CD4-positive, alpha-beta T cell treated with Interleukin-15 for 1 hour (primary cell): ENCODE data around the gene SLC9A9.

Experiments used
- DNase-seq: peaks from one replicate; pipeline ENCODE4 v3.0.0-alpha.2; 2020

SLC9A9 gene

DNA sequence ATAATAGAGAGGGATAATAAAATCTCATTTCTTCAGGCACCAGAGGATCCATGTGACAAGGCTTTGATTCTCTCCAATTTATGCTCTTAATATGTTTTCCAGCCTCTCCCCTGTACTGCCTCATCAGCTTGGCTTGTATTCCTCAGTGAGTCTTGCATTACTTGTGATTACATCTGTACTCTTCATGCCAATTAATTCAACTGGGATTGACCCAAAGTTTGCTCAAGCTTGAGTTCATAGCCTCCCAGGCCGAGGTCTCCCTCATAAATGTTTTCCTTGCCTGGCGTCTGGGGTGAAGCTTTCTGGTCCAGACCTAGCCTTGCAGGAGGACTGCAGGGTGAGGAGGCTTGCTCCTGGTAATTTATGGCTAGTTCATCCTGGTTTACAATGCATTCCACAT lies 581.8 kb downstream of the SLC9A9 start:
- DNase-seq: no peak

DNA sequence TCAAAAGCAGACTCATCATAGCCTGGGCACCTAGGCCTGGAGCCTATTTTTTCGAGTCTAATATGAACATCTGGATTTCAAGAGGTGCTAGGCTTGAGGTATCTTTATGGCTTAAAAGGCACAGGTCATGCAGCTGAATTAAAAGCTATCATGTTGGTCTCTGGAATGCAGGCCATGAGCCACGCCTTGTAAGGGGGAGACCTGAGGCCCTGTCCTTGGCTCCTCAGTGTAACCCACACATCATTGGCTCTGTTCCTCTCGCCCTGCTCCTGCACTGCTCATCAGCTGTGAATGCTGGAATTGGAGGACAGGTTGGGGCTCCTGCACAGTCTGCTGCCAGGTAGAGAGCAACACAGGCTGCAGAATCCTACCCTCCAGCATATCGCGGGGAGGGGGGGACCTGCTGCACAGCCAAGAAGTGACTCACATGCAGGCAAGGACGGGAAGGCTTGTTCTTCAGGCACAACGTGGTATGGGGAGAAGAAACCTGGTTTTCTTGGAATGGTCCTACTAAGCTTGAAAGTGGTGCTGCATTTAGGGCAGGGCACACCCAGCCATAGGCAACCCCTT lies 582.7 kb downstream of the SLC9A9 start:
- DNase-seq: no peak

- DNase-seq: no peak
Observed at GRCh38 chr3:143263852-143264513, 584.3 kb downstream of the SLC9A9 start.

GRCh38 chr3:143261848-143262247 lies 586.4 kb downstream of the SLC9A9 start:
- DNase-seq: no peak

DNA sequence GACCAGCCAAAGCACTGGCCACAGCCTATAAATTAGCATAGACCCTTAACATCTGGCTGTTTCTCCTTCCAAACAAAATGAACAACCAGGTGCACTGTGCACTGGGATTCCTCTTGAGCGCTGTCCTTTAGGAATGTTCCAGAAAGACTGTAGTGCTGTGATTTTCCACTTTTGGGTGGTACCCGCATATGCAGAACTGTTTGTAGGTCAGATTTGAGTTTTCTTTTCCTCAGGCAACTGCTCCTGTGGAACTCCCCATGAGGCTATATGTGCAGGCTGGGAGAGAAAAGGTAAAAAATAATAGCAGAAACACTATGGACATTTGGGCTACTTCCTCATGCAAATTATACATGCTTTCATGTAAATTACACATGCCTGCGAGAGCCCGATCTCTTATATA lies 589.6 kb downstream of the SLC9A9 start:
- no peak for DNase-seq

DNA sequence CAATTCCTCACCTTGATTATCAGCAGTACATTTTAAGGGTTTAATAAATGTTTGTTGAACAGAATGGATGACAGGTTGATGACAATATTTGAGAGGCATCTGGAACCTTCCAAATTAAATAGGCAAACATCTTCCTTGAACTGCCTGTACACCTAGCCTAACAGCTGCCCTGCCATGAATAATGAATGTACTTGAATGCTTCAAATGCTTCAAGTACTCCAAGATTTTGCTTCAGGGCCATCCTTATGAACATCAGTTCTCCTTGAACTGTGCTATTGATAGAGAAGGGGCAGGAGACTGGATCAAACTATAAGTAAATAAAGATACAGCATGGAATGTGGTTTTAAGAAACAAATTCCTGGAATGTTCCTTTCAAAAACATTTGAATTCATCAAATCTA lies 591.9 kb downstream of the SLC9A9 start:
- no peak for DNase-seq

GRCh38 chr3:143255739-143256138 lies 592.5 kb downstream of the SLC9A9 start:
- no peak for DNase-seq

GRCh38 chr3:143252931-143253330 lies 595.3 kb downstream of the SLC9A9 start:
- no peak for DNase-seq

DNA sequence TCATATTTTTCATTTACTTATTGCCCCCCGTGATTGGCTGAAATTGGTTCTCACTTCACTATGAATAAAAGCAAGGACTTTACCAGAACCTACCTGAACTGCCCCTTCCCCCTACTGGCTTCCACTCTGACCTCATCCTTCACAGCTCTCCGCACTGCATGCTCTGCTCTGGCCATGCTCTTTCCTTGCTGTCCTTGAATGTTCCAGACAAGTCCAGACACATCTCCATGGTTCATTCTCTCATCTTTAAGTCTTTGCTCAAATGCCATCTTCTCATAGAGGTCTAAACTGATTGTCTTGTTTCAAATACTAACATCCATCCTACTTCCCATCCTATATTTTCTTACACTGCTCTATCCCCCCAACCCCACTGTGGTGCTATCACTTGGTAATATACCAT lies 599.3 kb downstream of the SLC9A9 start:
- no peak for DNase-seq

DNA sequence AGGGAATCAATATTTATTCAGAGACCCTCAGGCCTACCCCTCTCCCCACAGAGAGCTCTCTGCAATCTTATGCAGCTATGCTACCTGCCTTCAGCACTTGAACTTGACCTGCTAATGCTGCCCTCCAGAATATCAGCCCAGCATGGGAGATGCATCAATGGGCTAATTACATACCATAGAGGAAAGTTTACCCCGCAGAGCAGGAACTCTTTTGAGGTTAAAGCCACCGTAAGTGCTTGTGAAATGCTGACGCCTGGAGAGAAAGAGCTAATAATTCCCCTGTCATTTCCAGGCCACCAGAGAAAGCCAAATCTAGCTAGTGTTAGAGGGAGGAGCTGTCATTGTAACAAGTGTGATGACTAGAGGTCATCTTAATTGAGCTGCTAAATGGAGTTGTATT lies 601.2 kb downstream of the SLC9A9 start:
- no peak for DNase-seq

DNA sequence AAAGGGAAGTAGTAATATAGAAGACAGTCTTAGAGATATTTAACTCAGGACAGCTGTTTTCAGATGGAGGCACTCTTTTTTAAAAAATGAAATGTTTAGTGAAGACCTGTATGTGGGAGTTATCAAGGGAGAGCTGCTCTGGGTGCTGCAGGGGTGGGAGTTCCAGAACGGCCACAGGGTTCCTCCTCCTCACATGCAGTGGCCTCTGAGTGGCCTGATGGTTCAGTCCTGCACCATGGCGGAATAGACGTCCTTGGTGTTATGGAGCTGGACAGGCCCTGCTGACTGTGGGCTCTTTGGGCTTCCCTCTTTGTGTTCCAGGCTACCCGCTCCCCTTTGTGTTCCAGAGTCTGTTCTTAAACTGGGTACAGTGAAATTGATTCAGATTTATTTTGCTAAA lies 602.6 kb downstream of the SLC9A9 start:
- no peak for DNase-seq

DNA sequence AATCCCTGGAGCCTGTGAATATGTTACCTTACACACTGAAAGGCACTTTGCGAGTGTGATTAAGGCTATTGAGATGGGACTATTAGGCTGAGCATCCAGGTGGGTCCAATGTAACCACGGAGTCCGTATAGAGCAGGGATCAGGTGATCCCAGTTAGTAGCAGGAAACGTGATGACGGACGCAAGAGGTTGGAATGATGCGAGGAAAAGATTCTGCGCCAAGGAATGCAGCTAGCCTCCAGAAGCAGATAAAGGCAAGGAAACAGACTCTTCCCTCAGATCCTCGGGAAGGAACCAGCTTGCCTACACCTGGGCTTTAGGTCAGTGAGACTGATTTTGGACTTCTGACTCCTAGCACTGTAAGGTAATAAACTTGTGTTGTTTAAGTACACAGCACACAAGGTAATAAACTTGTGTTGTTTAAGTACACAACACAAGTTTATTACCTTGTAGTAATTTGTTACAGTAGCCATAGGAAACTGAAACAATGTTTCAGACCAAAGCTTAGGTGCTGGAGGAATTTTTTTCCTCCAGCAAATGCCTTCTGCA lies 603.7 kb downstream of the SLC9A9 start:
- DNase-seq: no peak

DNA sequence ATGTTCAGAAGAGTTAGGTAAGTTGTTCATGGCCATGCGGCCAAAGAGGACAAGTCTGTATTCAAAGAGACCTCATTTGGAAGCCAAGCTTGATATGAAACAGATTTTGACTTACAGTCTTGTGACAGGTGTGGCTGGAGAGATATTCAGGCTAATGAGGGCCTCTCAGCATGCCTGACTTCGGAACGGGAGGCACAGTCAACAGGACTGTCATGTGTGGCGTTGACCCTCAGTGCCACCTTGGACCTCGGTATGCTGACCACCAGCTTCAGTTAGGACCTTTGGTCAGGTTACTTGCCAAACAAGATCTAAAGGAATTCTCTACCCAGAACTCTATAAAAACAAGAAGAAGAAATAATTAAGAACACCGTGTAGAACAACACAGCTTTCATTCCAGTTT lies 604.6 kb downstream of the SLC9A9 start:
- no peak for DNase-seq

DNA sequence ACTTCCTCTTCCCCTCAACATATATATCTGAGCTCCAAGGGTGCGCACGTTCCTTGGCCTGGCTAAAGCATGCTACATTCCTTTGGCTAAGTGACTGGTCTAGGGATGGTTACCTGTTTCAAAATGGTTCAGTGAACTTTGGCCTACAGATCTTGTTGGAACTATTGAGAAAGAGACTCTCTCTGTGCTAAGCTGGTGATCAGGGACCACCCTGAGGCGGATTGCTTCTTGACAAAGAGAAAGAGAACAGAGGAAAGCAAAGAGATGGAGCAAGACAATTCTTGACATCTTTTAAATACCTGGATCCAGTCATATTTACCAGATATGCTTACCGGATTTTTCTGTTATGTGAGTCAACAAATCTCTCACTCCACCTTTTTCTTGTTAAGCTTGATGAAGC lies 605.6 kb downstream of the SLC9A9 start:
- DNase-seq: no peak

- no peak for DNase-seq
Observed at GRCh38 chr3:143242101-143242500, 606.2 kb downstream of the SLC9A9 start.

GRCh38 chr3:143241481-143241951 lies 606.8 kb downstream of the SLC9A9 start:
- DNase-seq: no peak

DNA sequence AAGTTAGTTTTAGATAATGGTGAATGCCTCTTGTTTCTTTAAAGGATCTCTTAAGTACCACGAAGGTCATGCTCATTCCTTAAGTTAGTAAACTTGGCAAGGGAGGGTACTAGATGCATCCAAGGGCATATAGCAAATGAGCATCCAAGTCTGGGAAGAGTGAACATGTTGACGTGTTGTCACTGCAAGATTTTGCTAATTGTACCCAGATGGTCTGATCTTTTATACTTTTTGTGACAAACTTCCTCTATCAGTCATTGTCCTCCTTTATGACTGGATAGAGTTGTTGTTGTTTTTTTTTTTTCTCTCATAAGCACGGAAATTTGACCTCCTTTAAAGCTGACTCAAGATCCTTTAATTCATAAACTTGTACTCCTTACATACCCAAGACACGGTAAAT lies 607.4 kb downstream of the SLC9A9 start:
- no peak for DNase-seq

DNA sequence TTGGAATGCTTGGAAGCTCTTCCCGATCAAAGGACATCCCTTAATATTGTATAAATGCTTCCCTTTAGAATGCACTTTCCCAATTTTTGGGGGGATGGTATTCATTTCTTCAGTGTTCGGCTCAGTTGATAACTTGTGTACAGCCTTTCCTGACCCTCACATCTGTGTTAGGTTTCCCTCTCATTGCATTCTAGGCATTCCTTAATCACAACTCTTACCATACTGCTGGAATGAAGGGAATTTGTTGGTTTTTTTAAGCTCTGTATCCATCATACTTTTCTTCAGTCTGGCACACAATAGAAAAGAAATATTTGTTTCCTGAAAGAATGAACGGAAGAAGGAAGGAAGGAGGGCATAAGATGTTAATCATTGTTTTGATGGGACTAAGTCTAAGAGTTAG lies 609.2 kb downstream of the SLC9A9 start:
- DNase-seq: no peak

DNA sequence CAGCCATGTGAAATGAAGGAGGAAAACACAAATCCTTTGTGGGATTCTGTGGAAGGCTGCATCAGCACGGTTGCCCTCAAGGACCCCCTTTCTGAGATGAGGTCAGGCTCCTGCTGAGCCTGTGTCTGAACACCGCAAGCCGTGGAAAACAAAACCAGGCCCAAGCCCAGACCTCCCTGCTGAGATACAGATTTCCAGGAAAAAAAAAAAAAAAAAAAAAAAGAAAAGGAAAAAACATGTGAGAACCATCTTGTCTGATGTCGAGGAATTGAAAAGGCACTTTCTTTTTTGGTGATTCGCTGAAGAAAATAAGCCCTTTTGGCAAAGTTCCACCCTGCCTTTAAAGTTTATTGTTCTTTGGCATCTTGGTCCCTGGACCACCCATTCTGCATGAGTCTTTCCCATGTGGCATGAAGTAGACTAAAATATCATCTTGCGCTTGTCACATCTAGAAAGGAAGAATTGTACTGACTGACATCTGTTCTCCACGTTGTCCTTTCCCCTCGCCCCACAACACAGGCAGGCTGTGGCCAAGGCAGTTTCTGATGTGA lies 611.1 kb downstream of the SLC9A9 start:
- DNase-seq: no peak

DNA sequence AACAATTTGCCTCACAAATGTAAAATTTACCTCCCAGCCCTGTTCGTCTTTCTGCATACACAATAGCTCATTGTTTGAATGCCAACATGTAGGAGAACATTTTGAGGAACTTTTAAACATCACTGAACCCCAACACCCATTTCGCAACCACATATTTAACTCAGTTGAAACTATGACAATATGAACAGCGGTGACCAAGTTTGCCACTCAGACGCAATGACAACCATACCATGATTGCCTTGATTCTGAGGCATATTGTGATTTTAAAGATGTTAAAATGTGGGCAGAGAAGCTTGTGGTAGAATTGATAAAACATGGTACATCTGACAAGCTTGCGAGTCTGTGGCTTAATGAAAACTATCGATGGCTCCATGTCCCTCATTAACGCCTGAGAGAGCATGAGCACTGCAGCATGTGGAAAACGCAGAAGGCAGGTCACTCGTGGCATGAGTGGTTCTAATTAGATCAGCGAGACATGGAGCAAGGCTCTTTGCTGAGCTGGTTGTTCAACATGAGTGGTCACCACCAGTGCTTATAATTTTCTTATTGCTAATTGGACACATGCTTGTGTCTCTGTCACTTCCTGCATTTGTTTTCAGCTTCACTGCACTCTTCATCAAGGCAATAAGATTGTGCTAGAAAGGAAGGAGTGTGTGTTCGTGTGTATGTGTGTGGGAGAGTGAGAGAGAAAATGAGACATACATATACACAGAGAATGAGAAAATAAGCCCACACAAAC lies 611.9 kb downstream of the SLC9A9 start:
- no peak for DNase-seq

- DNase-seq: no peak
Observed at GRCh38 chr3:143235614-143236204, 612.6 kb downstream of the SLC9A9 start.

DNA sequence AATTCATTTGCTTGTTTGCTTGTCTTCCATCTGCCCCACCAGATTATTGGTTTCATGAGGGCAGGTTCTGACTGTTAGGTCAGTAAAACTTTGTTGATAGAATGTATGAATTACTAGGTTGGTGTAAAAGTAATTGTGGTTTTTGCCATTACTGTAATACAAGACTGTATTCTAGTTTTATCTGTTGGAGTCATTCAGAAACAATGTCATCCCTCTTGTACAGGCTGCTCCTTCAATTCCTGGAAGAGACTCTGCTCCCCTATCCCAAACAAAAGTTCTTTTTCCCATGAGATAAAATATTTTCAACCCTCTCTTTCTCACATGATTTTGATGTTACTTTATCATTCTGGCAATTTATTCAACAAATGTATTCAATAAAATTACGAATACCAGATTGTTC lies 613.7 kb downstream of the SLC9A9 start:
- no peak for DNase-seq

DNA sequence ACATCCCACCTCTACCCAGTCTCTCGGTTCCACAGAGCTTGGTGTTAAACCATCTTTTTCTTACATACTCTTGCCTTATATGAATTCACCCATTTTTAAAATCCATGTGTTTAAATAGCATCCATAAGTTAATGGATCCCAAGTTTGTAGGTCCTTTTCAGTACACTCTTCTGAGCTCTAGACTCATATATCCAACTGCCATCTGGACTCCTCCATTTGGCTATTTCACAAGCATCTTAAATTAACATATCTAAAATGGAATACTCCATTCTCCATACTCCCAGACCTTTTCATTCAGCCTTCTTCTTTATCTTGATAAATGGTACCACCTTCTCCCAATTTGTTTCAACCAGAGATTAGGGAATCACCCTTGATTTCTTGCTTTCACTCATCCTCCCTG lies 615.3 kb downstream of the SLC9A9 start:
- no peak for DNase-seq
